H1 (cell line): ENCODE results near the gene TMEM181. TPM values are rescaled to one million over a fixed set of nuclear protein-coding genes. Genes with fewer than 3 reads are reported as not detected.

Experiments
- CTCF ChIA-PET: fragments of 300-600 bp; sonication (Branson Sonifier 250); formaldehyde crosslinking; loops from one replicate; lab custom pipeline; 2021; ENCODE audit not compliant: partially characterized antibody; lab: Charles Lee
- POLR2A ChIA-PET: fragments of 300-600 bp; sonication (Branson Sonifier 250); formaldehyde crosslinking; loops from one replicate; lab custom pipeline; 2021; ENCODE audit warnings: inconsistent platforms; ENCODE audit not compliant: partially characterized antibody; lab: Charles Lee
- DNase-seq, 2 experiments: peaks; one replicate each; pipeline versions ENCODE4 v3.0.0 to v3.0.0-alpha.2; 2010 to 2022; ENCODE audit warnings: low spot score in 2 of 2, low read depth in 1 of 2, mixed read lengths in 1 of 2
- FAIRE-seq: peaks from 2 replicates; lab custom pipeline; 2011; peaks lifted over from hg19 to GRCh38; lab: Jason Lieb, UNC
- H2AFZ ChIP-seq: 2 replicates; pipeline ENCODE4 v1.8.1; 2012; ENCODE audit warnings: low read length, inconsistent platforms
- H2AK5ac ChIP-seq: 2 replicates; pipeline ENCODE4 v1.6.1; 2013; ENCODE audit warnings: low read depth, low read length
- H2BK120ac ChIP-seq: replicated peaks from 2 replicates; pipeline ENCODE3; 2013; ENCODE audit warnings: low read depth, low read length, inconsistent platforms
- H2BK12ac ChIP-seq: 2 replicates; pipeline ENCODE4 v1.6.1; 2013; ENCODE audit warnings: low read depth, low read length
- H2BK15ac ChIP-seq: 2 replicates; pipeline ENCODE4 v1.6.1; 2013; ENCODE audit warnings: low read length
- H2BK20ac ChIP-seq: 2 replicates; pipeline ENCODE4 v1.6.1; 2013; ENCODE audit warnings: low read length
- H2BK5ac ChIP-seq: 2 replicates; pipeline ENCODE4 v1.6.1; 2013; ENCODE audit warnings: low read depth, low read length
- H3K14ac ChIP-seq: 2 replicates; pipeline ENCODE4 v1.6.1; 2013; ENCODE audit warnings: inconsistent platforms; ENCODE audit not compliant: insufficient read length
- H3K18ac ChIP-seq: 2 replicates; pipeline ENCODE4 v1.6.1; 2013; ENCODE audit warnings: low read length; ENCODE audit errors: extremely low read depth
- H3K23ac ChIP-seq: 2 replicates; pipeline ENCODE4 v1.6.1; 2013; ENCODE audit warnings: inconsistent platforms; ENCODE audit not compliant: insufficient read length
- H3K23me2 ChIP-seq: 2 replicates; pipeline ENCODE4 v1.6.1; 2013; ENCODE audit warnings: low read depth, low read length
- H3K27ac ChIP-seq: 2 replicates; pipeline ENCODE4 v1.6.1; 2011; ENCODE audit warnings: low read depth, low read length, inconsistent platforms
- H3K27me3 ChIP-seq, 4 experiments: replicated peaks in 1 of 4; 1 replicate in 1 of 4; 2 replicates in 3 of 4; pipeline versions ENCODE4 v1.6.1 to v1.8.1; 2011 to 2013; ENCODE audit warnings: low read length in 3 of 4, mild to moderate bottlenecking in 3 of 4, inconsistent platforms in 2 of 4, mixed read lengths in 2 of 4, moderate library complexity in 1 of 4; ENCODE audit not compliant: control insufficient read depth in 3 of 4, insufficient read depth in 3 of 4; ENCODE audit errors: extremely low read depth in 1 of 4
- H3K36me3 ChIP-seq, 4 experiments: 2 replicates each; pipeline versions ENCODE4 v1.6.1 to v1.8.1; 2011 to 2013; ENCODE audit warnings: mild to moderate bottlenecking in 4 of 4, low read length in 3 of 4, moderate library complexity in 2 of 4, control low read depth in 1 of 4, inconsistent platforms in 1 of 4; ENCODE audit not compliant: insufficient read depth in 4 of 4, control insufficient read depth in 2 of 4
- H3K4ac ChIP-seq: replicated peaks from 2 replicates; pipeline ENCODE3; 2013; ENCODE audit warnings: low read length, low read depth, mixed read lengths, inconsistent platforms; ENCODE audit not compliant: insufficient read length
- H3K4me1 ChIP-seq, 4 experiments: replicated peaks in 1 of 4; 1 replicate in 1 of 4; 2 replicates in 3 of 4; pipeline versions ENCODE4 v1.6.1 to v1.8.1; 2011 to 2013; ENCODE audit warnings: low read length in 3 of 4, inconsistent platforms in 2 of 4, mixed read lengths in 1 of 4; ENCODE audit not compliant: insufficient read depth in 4 of 4, control insufficient read depth in 3 of 4
- H3K4me2 ChIP-seq, 2 experiments: 2 replicates each; pipeline versions ENCODE4 v1.6.1 to v1.8.1; 2011 to 2013; ENCODE audit warnings: low read depth in 2 of 2, low read length in 2 of 2, control low read depth in 1 of 2, inconsistent platforms in 1 of 2, mild to moderate bottlenecking in 1 of 2; ENCODE audit not compliant: insufficient read depth in 1 of 2
- H3K4me3 ChIP-seq, 4 experiments: fragments of 200-600, 300-600 bp in 1 of 4; sonication (generic), shearing (Covaris generic), sonication (Bioruptor Twin) in 1 of 4; 2 replicates each; pipeline versions ENCODE4 v1.5.1 to v1.8.1; 2011 to 2016; ENCODE audit warnings: low read length in 4 of 4, low read depth in 3 of 4, control low read depth in 2 of 4, inconsistent platforms in 2 of 4, mild to moderate bottlenecking in 2 of 4, mixed read lengths in 1 of 4, moderate library complexity in 1 of 4; ENCODE audit not compliant: insufficient read depth in 2 of 4; ENCODE audit errors: extremely low read depth in 1 of 4
- H3K56ac ChIP-seq: replicated peaks from 2 replicates; pipeline ENCODE3; 2013; ENCODE audit warnings: low read depth, mild to moderate bottlenecking, mixed read lengths, low read length, inconsistent platforms; ENCODE audit not compliant: insufficient read length
- H3K79me1 ChIP-seq: 2 replicates; pipeline ENCODE4 v1.6.1; 2013; ENCODE audit warnings: low read depth, low read length, control low read depth
- H3K79me2 ChIP-seq, 2 experiments: 2 replicates each; pipeline versions ENCODE4 v1.6.1 to v1.8.1; 2012 to 2013; ENCODE audit warnings: low read length in 2 of 2, mild to moderate bottlenecking in 2 of 2, inconsistent platforms in 1 of 2; ENCODE audit not compliant: insufficient read depth in 2 of 2, control insufficient read depth in 1 of 2
- H3K9ac ChIP-seq, 4 experiments: replicated peaks in 1 of 4; 1 replicate in 1 of 4; 2 replicates in 3 of 4; pipeline versions ENCODE4 v1.6.1 to v1.8.1; 2011 to 2013; ENCODE audit warnings: low read depth in 3 of 4, low read length in 3 of 4, control low read depth in 2 of 4, mild to moderate bottlenecking in 2 of 4, moderate library complexity in 2 of 4, inconsistent platforms in 1 of 4; ENCODE audit errors: extremely low read depth in 1 of 4
- H3K9me3 ChIP-seq, 2 experiments: 2 replicates each; pipeline versions ENCODE4 v1.6.1 to v1.8.1; 2012 to 2013; ENCODE audit warnings: mild to moderate bottlenecking in 2 of 2, moderate library complexity in 2 of 2, control low read depth in 1 of 2, inconsistent platforms in 1 of 2, low read depth in 1 of 2, low read length in 1 of 2, mixed read lengths in 1 of 2; ENCODE audit not compliant: insufficient read depth in 2 of 2
- H4K20me1 ChIP-seq, 2 experiments: replicated peaks in 1 of 2; 2 replicates each; pipeline versions ENCODE3 to v1.8.1; 2011 to 2013; ENCODE audit warnings: inconsistent platforms in 2 of 2, low read length in 2 of 2, mild to moderate bottlenecking in 1 of 2; ENCODE audit not compliant: insufficient read depth in 2 of 2, control insufficient read depth in 1 of 2
- H4K5ac ChIP-seq: 2 replicates; pipeline ENCODE4 v1.6.1; 2013; ENCODE audit warnings: low read length, low read depth, mixed read lengths, inconsistent platforms; ENCODE audit not compliant: insufficient read length
- H4K8ac ChIP-seq: 2 replicates; pipeline ENCODE4 v1.8.0; 2013; ENCODE audit warnings: mild to moderate bottlenecking, moderate library complexity, low read length, inconsistent platforms; ENCODE audit not compliant: insufficient read depth; ENCODE audit errors: extremely low read depth
- H4K91ac ChIP-seq: replicated peaks from 2 replicates; pipeline ENCODE3; 2013; ENCODE audit warnings: low read length, mixed read lengths, inconsistent platforms; ENCODE audit not compliant: insufficient read length
- RAD21 ChIP-seq, 2 experiments: IDR thresholded peaks in 1 of 2; conservative IDR thresholded peaks in 1 of 2; 2 replicates each; pipeline ENCODE4 v1.6.1; 2011; ENCODE audit warnings: low read depth in 2 of 2, low read length in 2 of 2, improper control_type of control experiment in 1 of 2, inconsistent platforms in 1 of 2, mild to moderate bottlenecking in 1 of 2, moderate library complexity in 1 of 2
- TAF1 ChIP-seq: IDR thresholded peaks from 2 replicates; pipeline ENCODE4 v1.6.1; 2011; ENCODE audit warnings: mild to moderate bottlenecking, low read depth, low read length
- TEAD4 ChIP-seq: IDR thresholded peaks from 2 replicates; pipeline ENCODE4 v1.6.1; 2012; ENCODE audit warnings: low read depth, low read length, inconsistent platforms, mixed read lengths
- ZNF274 ChIP-seq: IDR thresholded peaks from 2 replicates; pipeline ENCODE4 v1.7.0; 2012; ENCODE audit warnings: low read length, borderline replicate concordance; ENCODE audit errors: extremely low read depth
- WGBS, 2 experiments: shearing (Covaris generic) in 1 of 2; methylation state at CpG; one replicate each; pipeline versions ENCODE4 v1.1.6 to v1.1.7; 2013 to 2015; ENCODE audit warnings: low lambda C conversion rate in 2 of 2, mixed read lengths in 2 of 2, inconsistent platforms in 1 of 2, low coverage in 1 of 2, missing lambda C conversion rate in 1 of 2; ENCODE audit not compliant: insufficient replicate concordance in 2 of 2, insufficient coverage in 1 of 2, insufficient read length in 1 of 2; ENCODE audit errors: extremely low coverage in 1 of 2, missing lambda C conversion rate in 1 of 2; 5-methylcytosine and 5-hydroxymethylcytosine counted together
- polyA plus RNA-seq, 7 experiments: library from polyadenylated mRNA; depleted of rRNA in 3 of 7; stranded (reverse) in 5 of 7; unstranded in 2 of 7; fragments of >200 nt in 5 of 7; fragments of 200-250 nt in 2 of 7; gene quantifications; 1 replicate in 5 of 7; 2 replicates in 1 of 7; 4 replicates in 1 of 7; pipeline versions ENCODE4 v1.2.1 to v1.2.3, GENCODE V29; 2011 to 2013; ENCODE audit warnings: missing spikeins in 2 of 7, mixed read lengths in 2 of 7
- total RNA-seq: library from RNA; stranded (reverse); fragmentation: NEBNext Ultra II Directional; extraction: Animal tissue kit (Norgen Biotek cat#: 25700); gene quantifications from 2 replicates; pipeline ENCODE4 v1.2.1, GENCODE V29; 2021

The TMEM181 gene
- total and polyA plus RNA-seq, 2 of the 8 experiments (the other 6 are each of a cell fraction or from before 2014, with no cell fraction given): 8.6 to 19.0 TPM

- FAIRE-seq (no peak), DNase-seq (no peak)
- no peaks in the 10 kb centered on the region; the same call in 1 of the 2 replicates for H3K23me2 ChIP-seq
- peaks cover 0 to 87% of the 10 kb centered on the region in 2 experiments; a peak in 3 of 4 replicates for H3K79me2 ChIP-seq
- H3K4me1 ChIP-seq: peaks cover 0 to 6% (median 4%) of the 10 kb centered on the region in 4 experiments; a peak in 4 of 7 replicates
- ChIA-PET CTCF (interaction anchor here (0.7 to 3.1 kb wide), 11 partner anchors 14 to 352 kb away, joined by 3 to 12 read pairs (median 4); no protein-coding TSS in a partner anchor), POLR2A (interaction anchor here (0.9 to 1.5 kb wide), 3 partner anchors 10 to 27 kb away, joined by 3 to 4 read pairs (median 4); no protein-coding TSS in a partner anchor)
- H2AK5ac ChIP-seq: no peak overlapping the region
- H3K27me3 ChIP-seq: no peaks in the 10 kb centered on the region
- H4K8ac ChIP-seq: no peak overlapping the region
- H2AFZ ChIP-seq: no peak overlapping the region
- no peak overlapping the region for H3K4ac ChIP-seq
- H4K91ac ChIP-seq: no peak overlapping the region
- H3K27ac ChIP-seq: no peak overlapping the region
- no peak overlapping the region for H3K23ac ChIP-seq
- 82% methylated on average over 12 of the region's 12 CpGs; no CpG with 5 or more reads in 1 of the 2 experiments for WGBS, 2 experiments
- H2BK120ac ChIP-seq: no peak overlapping the region
- no peak overlapping the region for H2BK12ac ChIP-seq
- no peak overlapping the region; a peak in 1 of 7 replicates for H3K9ac ChIP-seq
- peaks cover 43% of the 10 kb centered on the region for H3K79me1 ChIP-seq
- H2BK5ac ChIP-seq: peak overlapping the region; percentile 75
- no peak overlapping the region for H3K4me3 ChIP-seq
- H3K36me3 ChIP-seq: no peaks in the 10 kb centered on the region; a peak in 1 of 8 replicates
- H3K14ac ChIP-seq: no peak overlapping the region
- no peak overlapping the region for H4K5ac ChIP-seq
- no peaks in the 10 kb centered on the region for H3K9me3 ChIP-seq
- H3K4me2 ChIP-seq: no peak overlapping the region
- no peak overlapping the region for H2BK15ac ChIP-seq
- no peak overlapping the region for H2BK20ac ChIP-seq
- H4K20me1 ChIP-seq: peaks cover 32 to 51% of the 10 kb centered on the region in 2 experiments
- TF ChIP-seq RAD21 (IDR thresholded peaks at IDR 0.05 in 1 of 2, conservative IDR thresholded peaks at IDR 0.05 in 1 of 2; ENCODE audit: low read depth in 2 of 2, low read length in 2 of 2): no peak
- no peak for TF ChIP-seq TAF1
- TF ChIP-seq TEAD4: no peak
- TF ChIP-seq ZNF274: no peak
- no peak overlapping the region for H3K56ac ChIP-seq
- peak overlapping the region; percentile 19; the same call in 1 of the 2 replicates for H3K18ac ChIP-seq
Measured at GRCh38 chr6:158567871-158568401, 8.0 kb downstream of the TMEM181 start.
